DMS153 (cell line): ENCODE results near the gene LITAFD.
"Not testable (repeated sequence)": the region's sequence is repeated elsewhere in the genome, so short reads cannot be mapped to it uniquely, and the experiment has no call there.

Source experiments
- DNase-seq: peaks from one replicate; lab custom pipeline; 2025; lab: John Stamatoyannopoulos, UW

Gene LITAFD

DNA sequence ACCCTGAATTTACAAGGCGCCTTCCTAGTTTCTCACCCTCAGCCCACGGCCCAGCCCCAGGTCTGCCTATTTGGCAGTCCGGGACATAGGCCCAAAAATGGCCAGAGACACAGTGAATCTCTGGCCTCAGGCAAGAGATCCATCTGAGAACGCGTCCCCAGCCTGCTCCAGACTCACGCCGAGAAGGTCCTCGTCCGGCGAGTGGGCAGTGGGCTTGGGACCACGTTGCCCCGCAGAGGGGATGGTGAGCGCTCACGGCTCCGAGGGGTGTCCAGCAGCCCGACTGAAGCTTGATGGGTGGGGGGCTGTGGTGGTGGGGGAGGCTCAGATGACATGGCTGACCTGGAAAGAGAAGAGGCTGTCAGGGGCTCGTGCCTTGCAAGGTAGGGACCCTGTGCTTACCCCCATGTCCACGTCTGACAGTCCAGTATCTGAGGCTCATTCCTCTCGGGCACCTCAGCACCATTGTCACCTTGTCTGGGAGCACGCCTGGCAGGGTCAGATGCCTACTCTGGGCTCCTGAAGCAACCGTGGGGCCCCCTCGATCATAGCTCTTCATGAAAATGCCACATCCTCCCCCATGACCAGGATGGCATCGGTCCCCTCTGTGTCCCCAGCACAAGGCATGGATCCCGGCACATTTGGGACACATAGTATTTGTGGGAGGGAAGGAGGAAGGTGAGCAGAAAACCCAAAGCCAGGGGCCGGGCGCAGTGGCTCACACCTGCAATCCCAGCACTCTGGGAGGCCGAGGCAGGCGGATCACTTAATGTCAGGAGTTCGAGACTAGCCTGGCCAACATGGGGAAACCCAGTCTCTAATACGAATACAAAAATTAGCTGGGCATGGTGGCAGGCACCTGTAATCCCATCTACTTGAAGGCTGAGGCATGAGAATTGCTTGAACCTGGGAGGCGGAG lies 22.9 kb upstream of the LITAFD start:
- DNase-seq: no peak

DNA sequence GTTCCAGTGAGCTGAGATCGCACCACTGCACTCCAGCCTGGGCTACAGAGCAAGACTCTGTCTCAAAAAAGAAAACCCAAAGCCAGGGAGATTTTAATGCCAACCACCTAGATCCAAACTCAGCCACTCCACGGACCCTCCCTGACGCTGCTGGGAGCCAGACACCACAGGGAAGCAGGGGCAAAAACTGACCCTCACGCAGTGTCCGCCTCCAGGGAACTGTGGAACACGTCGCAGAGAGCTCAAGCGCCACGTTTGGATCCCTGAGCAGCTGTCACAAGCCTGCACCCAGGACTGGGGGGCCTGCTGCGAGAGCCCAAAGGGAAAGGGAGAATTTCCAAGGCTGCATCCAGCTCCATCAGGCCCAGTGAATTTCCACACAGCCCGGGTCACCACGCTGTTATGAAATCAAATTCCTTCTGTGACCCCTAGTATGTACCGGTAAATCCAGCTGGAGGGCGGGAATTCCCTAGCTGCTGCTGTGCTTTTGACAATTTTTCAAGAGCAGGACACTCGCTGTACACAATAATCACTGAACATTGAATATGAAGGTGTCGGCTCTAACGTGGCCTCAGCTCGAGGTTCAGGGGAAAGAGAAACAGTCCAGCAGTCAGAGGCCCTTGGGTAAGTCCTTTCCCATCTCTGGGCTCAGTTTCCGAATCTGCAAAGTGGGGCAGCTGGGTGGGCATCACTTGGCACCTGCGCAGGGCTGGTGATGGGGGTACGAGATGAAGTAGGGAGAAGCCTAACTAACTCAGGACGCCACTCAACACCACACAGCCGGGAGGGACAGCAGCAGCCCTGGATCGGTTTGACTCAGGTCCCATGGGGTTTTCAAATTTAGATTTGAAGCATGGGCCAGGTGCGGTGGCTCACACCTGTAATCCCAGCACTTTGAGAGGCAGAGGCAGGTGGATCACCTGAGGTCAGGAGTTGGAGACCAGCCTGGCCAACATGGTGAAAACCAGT lies 22.0 kb upstream of the LITAFD start:
- no peak for DNase-seq

- DNase-seq: no peak
These were observed 20.4 kb upstream of the LITAFD start for GRCh38 chr16:8861563-8862308.

GRCh38 chr16:8862309-8863130 lies 19.6 kb upstream of the LITAFD start:
- no peak for DNase-seq

DNA sequence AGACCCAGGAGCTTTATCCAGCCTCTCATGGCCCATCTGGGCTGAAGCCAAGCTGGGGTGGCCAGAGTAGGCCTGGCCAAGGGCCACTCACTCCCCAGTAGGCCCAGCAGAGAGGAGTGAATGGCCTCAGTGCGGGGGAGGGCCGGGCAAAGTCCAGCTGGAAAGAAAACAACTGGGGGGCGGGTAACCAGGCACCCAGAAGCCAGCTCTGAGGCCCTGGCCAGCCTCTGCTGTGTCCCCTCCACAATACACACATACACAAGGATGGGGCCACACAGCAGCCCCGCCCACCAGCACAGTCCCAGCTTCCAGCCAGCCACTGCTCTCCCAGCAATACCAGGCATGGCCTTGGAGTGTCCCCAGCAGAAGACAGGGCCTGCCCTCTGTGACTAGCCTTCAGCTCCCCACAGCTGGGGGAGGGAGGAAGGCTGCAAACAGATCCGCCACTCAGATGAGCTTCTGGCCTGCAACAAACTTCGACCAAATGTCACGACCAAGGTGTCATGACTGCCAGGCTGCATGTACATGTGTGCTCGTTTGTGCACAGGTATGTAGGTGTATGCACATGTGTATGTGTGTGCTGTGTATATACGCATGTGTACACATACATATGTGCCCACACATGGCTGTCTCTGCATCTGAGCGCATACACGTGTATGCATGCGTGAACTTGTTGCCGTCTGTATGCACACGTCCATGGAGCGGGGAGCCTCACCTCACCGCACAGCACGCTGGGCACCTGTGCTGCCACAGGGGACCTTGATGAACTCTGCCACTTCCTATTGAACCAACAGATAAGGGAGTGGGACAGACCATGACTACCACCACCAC lies 18.3 kb upstream of the LITAFD start:
- DNase-seq: no peak

DNA sequence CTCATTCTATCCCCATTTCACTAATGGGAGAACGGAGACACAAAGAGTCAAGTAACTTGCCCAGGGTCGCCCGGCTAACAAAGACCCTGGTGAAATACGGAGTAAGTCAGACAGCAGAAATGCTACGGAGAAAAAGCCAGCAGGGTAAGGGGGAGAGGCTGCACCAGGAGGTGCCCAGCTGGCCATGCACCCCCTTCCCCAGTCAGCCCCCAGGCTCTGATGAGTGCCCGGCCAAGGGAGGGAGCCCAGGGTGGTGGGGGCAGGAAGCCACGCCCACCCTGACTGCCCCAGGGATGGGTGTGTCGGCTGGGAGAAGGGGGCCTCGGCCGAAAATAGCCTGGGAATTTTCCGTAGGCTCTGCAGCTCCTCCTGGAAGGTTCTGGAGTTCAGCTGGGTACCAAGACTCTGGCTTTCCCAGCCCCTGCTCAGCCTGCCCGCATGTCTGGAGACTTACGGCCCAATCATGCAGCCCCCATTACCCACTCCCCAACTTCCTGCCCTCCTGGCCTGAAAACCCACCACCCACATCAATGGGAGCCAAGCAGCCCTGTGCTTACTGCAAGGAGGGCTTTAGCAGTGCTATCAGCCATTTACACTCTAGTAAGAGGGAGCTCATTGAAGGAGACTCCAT lies 17.6 kb upstream of the LITAFD start:
- DNase-seq: no peak

DNA sequence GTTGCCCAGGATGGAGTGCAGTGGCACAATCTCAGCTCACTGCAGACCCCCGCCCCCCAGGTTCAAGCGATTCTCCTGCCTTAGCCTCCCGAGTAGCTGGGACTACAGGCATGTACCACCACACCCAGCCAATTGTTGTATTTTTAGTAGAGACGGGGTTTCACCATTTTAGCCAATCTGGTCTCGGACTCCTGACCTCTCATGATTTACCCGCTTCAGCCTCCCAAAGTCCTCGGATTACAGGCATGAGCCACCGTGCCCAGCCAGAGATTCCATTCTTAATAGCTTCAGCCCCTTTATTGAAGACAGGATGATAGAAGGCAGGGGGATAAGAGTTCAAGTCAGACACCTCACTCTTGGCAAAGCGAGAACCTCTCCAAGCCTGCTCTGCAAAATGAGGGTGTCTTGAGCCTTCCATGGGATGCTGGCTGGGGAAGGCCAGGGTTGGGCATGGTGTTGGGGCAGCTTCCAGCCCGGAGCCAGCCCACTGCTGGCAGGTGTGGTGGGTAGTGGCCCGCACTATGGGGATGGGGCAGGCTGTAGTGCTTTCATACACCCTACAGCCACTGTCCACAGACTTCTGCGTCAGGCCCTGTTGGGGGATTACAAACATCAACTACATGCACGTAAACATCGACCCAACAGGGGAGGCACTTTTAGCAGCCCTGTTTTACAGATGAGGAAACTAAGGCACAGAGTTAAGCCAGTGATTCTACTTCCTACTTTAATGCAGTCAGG lies 16.8 kb upstream of the LITAFD start:
- no peak for DNase-seq

DNA sequence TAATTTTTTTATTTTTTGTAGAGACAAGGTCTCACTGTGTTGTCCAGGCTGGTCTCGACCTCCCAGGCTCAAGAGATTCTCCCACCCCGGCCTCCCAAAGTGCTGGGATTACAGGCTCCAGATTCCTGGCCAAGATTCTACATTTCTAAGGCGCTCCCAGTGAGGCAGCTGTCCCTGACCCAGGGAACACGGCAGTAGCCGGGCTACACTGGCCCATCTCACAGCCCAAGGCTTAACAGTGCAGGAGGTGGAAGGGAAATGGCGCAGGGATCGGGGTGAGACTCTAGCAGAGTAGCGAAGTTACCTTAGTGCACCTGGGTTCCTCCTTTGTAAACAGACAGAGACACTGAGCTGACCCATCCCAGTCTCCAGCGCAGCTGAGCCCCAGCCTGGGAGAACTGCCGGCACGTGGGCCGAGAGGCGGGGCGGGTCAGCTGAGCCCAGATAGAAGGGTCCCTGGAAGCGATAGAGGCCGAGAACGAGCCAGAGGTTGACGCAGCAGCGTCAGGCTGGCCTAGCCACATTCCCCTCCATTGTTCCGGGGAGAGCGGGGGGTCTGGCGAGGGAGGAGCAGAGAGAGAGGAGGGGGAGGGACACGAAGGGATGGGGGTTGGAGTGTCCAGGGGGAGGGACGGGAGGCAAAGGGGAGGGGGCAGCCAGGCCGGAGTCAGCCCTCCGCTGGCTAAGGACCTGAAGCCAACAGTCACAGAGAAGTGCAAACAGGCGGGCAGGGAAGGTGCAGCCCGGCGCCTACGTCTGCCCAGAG lies 15.8 kb upstream of the LITAFD start:
- DNase-seq: no peak

GRCh38 chr16:8866884-8867215 lies 15.3 kb upstream of the LITAFD start:
- no peak for DNase-seq

GRCh38 chr16:8867216-8867931 lies 14.8 kb upstream of the LITAFD start:
- DNase-seq: no peak

DNA sequence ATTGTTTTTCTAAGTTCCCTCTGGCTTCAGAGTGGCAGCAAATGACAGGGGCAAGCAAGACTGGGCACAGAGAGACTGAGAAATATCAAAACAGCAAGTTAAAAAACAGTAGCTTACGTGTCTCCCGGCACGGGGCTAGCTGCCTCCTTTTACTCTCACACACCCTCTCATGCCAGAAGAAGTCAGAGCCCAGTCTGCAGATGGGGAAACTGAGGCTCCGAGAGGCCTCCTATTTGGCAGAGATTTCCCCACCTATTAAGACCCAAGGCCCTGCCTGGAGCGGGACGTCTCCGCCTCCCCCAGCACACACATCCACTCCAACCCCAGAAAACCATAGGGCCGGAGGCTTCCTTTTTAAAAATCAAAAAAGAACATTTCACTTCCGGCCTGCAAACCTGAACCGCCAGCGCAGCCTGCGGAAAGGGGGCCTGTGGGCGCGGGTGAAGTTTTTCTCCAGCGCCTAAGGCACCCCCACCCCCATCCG lies 14.2 kb upstream of the LITAFD start:
- DNase-seq: no peak

DNA sequence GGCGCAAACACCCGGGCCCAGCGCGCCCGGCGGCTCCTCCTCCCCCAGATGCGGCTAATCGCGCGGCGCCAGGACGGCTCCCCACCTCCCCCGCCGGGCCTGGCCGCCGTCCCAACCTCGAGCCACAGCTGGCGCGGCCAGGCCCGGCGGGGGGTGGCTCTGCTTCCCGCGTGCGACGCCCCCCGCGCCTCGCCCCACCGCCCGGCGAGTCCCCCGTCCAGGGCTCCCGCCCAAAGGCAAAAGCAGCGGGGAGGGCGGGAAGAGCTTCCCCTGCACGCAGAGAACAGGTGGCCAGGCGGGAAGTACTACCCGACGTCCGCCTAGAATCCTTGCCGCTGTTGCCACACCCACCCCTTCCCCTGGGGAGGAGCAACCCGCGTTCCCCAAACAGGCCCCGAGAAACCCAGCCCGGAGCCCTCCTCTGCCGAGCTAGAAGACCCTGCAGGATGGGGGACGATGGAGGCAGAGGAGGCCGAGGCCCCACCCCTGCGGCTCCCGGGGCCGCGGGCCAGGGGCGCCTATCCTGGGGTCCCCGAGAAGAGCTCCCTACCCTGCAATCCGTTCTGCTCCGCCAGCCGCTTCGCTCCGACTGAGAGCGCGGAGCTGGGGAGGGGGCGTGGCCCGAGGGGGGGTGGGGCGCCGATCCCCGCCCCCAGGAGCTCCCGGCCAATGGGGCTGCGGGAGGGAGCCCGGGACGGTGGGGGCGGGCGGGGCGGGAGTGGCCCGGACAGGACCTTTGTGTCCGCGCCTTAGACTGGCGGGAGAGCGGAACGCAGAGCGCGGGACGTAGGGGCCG lies 13.5 kb upstream of the LITAFD start, which contains the start of gene CARHSP1:
TSS of gene CARHSP1 (minus strand) at position 591 of the 796 bp plus-strand sequence. CDS start 9,678 bp downstream, outside the sequence.
- peak; percentile 87 for DNase-seq

DNA sequence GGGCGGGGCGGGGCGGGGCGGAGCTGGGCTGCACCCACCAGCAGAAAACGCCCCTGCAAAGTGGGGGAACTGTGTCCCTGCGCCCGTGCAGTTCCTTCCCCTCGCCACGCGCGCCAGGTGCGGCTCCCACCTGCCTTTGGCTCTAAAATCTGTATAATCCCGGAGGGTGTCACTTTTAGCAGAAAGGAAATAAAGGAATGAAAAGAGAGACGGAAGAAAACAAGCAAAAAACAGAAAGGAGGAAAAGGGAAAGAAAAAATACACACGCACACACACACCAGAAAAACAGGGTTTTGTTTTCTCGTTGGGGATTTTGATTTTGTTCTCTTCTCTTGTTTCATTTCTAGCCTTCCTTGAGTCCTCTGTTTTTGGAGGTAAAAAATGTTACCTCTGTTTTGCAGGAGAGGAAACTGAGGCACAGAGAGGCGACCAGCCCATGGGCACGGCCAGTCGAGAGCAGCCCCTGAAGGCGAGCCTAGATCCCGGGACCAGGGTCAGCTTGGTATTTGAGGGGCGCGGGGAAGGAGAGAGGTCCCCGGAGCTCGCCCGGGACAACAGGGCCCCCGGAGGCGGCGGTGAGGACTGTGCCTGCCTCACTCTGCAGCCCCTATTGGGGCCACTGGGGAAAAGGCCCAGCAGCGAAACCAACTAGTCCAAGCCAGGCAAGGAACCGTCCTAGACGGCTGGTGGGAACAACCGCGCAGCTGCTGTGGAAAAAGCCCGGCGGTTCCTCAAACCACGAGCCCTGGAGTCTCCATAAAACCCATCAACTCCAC lies 12.8 kb upstream of the LITAFD start:
- no peak for DNase-seq

- not testable (repeated sequence) for DNase-seq
These were observed 12.2 kb upstream of the LITAFD start for GRCh38 chr16:8869988-8870241.

- DNase-seq: no peak
These were observed 10.1 kb upstream of the LITAFD start for GRCh38 chr16:8872071-8872470.
